Common myeloid progenitor, CD34-positive (primary cell): ENCODE measurements around the gene RUBCNL.

ENCODE experiments used
- CTCF ChIA-PET: fragments of 350-600 bp; sonication (Branson Sonifier 250); formaldehyde crosslinking; loops from one replicate; lab custom pipeline; 2021; ENCODE audit warnings: antibody characterized with exemption; lab: Charles Lee
- POLR2A ChIA-PET: fragments of 350-600 bp; sonication (Branson Sonifier 250); formaldehyde crosslinking; loops from one replicate; lab custom pipeline; 2021; ENCODE audit warnings: antibody characterized with exemption; lab: Charles Lee
- DNase-seq, 3 donors: peaks; one replicate each; pipeline versions ENCODE4 v3.0.0 to v3.0.0-alpha.2; 2013
- H3K27ac ChIP-seq, 2 experiments: 1 replicate in 1 of 2; 2 replicates in 1 of 2; pipeline ENCODE4 v1.7.0; 2013; ENCODE audit warnings: inconsistent platforms in 2 of 2, low read length in 2 of 2, mild to moderate bottlenecking in 2 of 2, low read depth in 1 of 2, moderate library complexity in 1 of 2; ENCODE audit not compliant: severe bottlenecking in 2 of 2, insufficient read depth in 1 of 2, poor library complexity in 1 of 2
- H3K27me3 ChIP-seq, 5 experiments: replicated peaks in 2 of 5; 1 replicate in 3 of 5; 2 replicates in 2 of 5; pipeline versions ENCODE4 v1.6.1 to v1.7.0; 2013; ENCODE audit warnings: low read length in 4 of 5, mild to moderate bottlenecking in 2 of 5, moderate library complexity in 2 of 5, inconsistent platforms in 1 of 5; ENCODE audit not compliant: insufficient read depth in 5 of 5, control insufficient read depth in 4 of 5
- H3K36me3 ChIP-seq, 4 experiments: 1 replicate in 2 of 4; 2 replicates in 2 of 4; pipeline versions ENCODE4 v1.6.1 to v1.7.0; 2013; ENCODE audit warnings: low read length in 3 of 4, control low read depth in 1 of 4, mild to moderate bottlenecking in 1 of 4; ENCODE audit not compliant: control insufficient read depth in 4 of 4, insufficient read depth in 4 of 4
- H3K4me1 ChIP-seq, 4 experiments: 1 replicate in 3 of 4; 2 replicates in 1 of 4; pipeline versions ENCODE4 v1.6.1 to v1.7.1; 2013; ENCODE audit warnings: low read length in 3 of 4, mild to moderate bottlenecking in 3 of 4, control low read depth in 1 of 4, inconsistent platforms in 1 of 4, moderate library complexity in 1 of 4; ENCODE audit not compliant: control insufficient read depth in 4 of 4, insufficient read depth in 4 of 4; ENCODE audit errors: control extremely low read depth in 1 of 4
- H3K4me3 ChIP-seq, 7 experiments: 1 replicate in 4 of 7; 2 replicates in 3 of 7; pipeline versions ENCODE4 v1.5.1 to v1.7.0; 2013; ENCODE audit warnings: mild to moderate bottlenecking in 7 of 7, low read length in 6 of 7, moderate library complexity in 6 of 7, inconsistent platforms in 2 of 7, low read depth in 2 of 7, control low read depth in 1 of 7; ENCODE audit not compliant: insufficient read depth in 4 of 7, control insufficient read depth in 1 of 7; ENCODE audit errors: extremely low read depth in 1 of 7
- H3K9me3 ChIP-seq, 5 experiments: 1 replicate in 4 of 5; 2 replicates in 1 of 5; pipeline versions ENCODE4 v1.6.1 to v1.7.1; 2013; ENCODE audit warnings: low read length in 4 of 5, mild to moderate bottlenecking in 2 of 5, inconsistent platforms in 1 of 5, low read depth in 1 of 5, moderate library complexity in 1 of 5; ENCODE audit not compliant: control insufficient read depth in 4 of 5, insufficient read depth in 2 of 5; ENCODE audit errors: control extremely low read depth in 1 of 5
- WGBS: methylation state at CpG from one replicate; pipeline ENCODE4 v1.1.5; 2013; ENCODE audit not compliant: insufficient coverage; 5-methylcytosine and 5-hydroxymethylcytosine counted together

The RUBCNL gene

DNA sequence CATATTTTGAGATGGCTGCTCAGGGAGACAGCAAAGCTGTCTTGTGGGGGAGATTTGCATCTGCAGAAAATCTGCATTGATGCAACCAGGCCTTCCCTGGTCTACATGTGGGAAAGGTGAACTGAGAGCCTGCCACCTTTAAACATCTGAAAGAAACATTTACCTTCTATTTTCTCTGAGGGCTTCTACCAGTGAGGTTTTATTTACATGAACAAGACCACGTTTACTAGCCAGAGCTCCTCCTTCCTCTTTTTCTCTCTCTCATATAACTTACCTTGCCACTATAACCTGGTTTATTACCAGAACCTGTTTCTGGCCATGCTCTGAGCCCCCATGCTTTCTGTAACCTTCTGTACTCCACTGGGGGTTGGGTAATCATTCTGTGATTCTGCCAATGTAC, 14.4 kb upstream of the RUBCNL start:
- Histone ChIP-seq H3K27ac (no peak overlapping the region), H3K27me3 (no peaks in the 10 kb centered on the region), H3K36me3 (no peaks in the 10 kb centered on the region), H3K4me1 (peaks cover 15 to 47% (median 31%) of the 10 kb centered on the region in 4 experiments), H3K9me3 (peaks cover 0 to 2% (median 0%) of the 10 kb centered on the region in 5 experiments), H3K4me3 (no peak overlapping the region)
- ChIA-PET POLR2A (no interaction called here), CTCF (no interaction called here)
- 0% methylated on average over 1 of the region's 1 CpG for WGBS
- peak in 2 of 3 donors; percentile 49 to 58 for DNase-seq

DNA sequence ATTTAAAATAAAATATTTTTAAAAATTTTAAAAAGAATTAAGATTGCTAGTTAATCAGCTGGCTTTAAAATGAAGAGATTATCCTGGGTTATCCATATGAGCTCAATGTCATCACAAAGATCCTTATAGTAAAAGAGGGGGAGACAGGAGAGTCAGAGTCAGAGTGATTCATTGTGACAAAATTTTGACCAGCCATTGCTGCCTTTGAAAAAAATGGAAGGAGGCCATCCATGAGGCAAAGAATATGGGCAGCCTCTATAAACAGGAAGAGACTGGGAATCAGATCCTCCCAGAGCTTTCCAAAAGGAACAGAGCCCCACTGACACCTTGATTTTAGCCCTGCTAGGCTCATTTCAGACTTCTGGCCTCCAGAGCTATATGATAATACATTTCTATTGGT, 9.3 kb upstream of the RUBCNL start:
- Histone ChIP-seq H3K36me3 (no peaks in the 10 kb centered on the region), H3K27ac (no peak overlapping the region), H3K27me3 (no peaks in the 10 kb centered on the region), H3K4me1 (peaks cover 2 to 15% (median 14%) of the 10 kb centered on the region in 4 experiments), H3K4me3 (no peak overlapping the region), H3K9me3 (no peaks in the 10 kb centered on the region)
- DNase-seq, result no peak
- ChIA-PET POLR2A (no interaction called here), CTCF (no interaction called here)

DNA sequence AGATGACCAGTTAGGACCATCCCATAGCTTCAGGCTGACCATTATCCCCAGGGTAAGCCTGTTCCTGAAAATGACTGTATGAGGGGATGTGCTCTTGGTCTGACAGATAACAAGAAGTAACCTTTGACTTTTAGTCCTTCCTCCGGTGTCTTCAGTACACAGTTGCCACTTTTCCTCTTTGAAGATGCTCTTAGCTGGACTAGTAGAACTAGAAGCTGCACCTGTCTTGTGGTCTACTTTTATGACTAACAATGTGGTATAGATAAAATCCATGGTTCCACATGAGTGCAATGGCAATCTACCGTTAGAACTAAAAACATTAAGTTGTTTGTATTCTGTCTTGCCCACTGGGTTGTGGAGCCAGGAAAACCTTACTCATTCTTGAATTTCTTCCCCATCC, 5.9 kb upstream of the RUBCNL start:
- Histone ChIP-seq H3K36me3 (no peaks in the 10 kb centered on the region), H3K27me3 (peaks cover 0 to 1% (median 0%) of the 10 kb centered on the region in 5 experiments), H3K27ac (no peak overlapping the region), H3K4me3 (no peak overlapping the region), H3K9me3 (no peaks in the 10 kb centered on the region), H3K4me1 (peaks cover 6 to 14% (median 10%) of the 10 kb centered on the region in 4 experiments)
- CTCF ChIA-PET, result no interaction called here
- peak in 1 of 3 donors; percentile 35 for DNase-seq
- 100% methylated on average over 1 of the region's 2 CpGs for WGBS
- POLR2A ChIA-PET, result no interaction called here

DNA sequence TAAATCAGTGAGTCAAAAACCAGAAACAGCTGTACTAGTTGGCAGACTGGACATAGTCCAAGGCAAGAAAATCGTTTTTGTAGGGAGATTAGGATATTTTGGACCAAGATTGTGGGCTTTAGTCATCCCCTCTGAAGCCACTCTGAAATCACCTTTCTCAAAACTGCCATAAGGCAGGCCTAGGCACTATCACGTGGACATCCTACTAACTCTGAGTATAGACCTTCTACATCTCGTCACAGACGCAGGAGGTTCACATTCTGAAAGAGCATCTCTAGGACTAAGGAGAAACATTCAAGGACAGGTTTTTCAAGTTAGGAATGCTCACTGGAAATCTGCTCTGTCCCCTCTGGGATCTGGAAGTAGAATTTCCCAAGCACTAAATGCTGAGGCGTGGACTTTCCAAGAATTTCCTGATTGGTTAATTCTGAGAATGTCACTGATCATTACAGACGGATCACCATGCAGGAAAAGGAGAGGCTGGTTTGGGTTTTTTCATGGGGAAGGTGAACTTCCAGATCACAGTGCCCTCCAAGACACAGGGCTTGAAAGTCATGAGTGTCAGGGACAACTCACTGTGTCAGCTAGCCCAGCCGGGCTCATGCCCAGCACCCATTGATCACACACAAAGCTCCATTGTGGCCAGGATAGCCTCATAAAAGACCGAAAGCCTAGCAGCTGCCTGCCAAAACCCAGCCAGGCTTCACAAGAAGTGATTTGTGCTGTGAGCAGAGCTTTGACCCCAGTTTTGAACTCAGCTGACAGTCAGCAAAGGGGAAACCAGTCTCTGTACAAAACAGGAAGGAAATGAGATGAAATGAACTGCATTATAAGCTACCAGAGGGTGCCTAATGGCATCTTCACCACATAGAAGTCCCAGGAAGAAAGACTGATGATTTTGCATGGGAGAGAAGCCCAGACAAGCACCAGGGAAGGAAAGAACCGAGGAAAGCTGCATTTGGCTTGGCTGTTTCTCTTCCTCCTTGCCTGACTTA, 2.7 kb upstream of the RUBCNL start:
- Histone ChIP-seq H3K4me1 (peaks cover 6 to 31% (median 25%) of the 10 kb centered on the region in 4 experiments), H3K27ac (no peak overlapping the region), H3K27me3 (peaks cover 0 to 31% (median 10%) of the 10 kb centered on the region in 5 experiments), H3K36me3 (no peaks in the 10 kb centered on the region), H3K9me3 (no peaks in the 10 kb centered on the region), H3K4me3 (peak overlapping the region in 1 of 7 experiments; percentile 45)
- POLR2A ChIA-PET, result no interaction called here
- peak in 2 of 3 donors; percentile 75 to 83 for DNase-seq
- WGBS, result 58% methylated on average over 8 of the region's 9 CpGs
- CTCF ChIA-PET, result interaction anchor here (0.7 to 0.9 kb wide), 2 partner anchors 12 to 14 kb away, joined by 3 read pairs; no protein-coding TSS in a partner anchor

DNA sequence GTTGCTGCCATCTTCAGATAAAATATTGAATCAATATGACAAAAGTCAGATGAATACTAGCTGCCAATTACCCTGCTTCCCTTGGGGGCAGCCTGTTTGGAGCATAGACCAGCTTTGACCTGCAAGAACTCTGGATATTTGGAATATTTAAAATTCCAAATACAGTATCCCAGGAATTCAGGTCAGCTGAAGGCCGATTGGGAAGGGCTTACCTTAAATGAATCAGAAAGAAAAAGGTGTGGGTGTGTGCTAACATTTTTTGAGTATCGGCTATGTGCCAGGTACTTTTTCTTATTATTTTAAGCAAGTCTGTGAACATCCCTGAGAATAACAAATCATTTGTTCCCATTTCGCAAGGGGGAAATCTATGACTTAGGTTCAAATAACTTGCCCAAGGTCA, 1.8 kb upstream of the RUBCNL start:
- Histone ChIP-seq H3K27ac (no peak overlapping the region), H3K4me1 (peaks cover 6 to 31% (median 25%) of the 10 kb centered on the region in 4 experiments), H3K9me3 (no peaks in the 10 kb centered on the region), H3K27me3 (peaks cover 0 to 32% (median 10%) of the 10 kb centered on the region in 5 experiments), H3K36me3 (no peaks in the 10 kb centered on the region), H3K4me3 (no peak overlapping the region)
- ChIA-PET POLR2A (no interaction called here), CTCF (interaction anchor here (0.7 to 0.9 kb wide), 2 partner anchors 13 to 14 kb away, joined by 3 read pairs; no protein-coding TSS in a partner anchor)
- DNase-seq, result no peak
- WGBS, result 100% methylated on average over 1 of the region's 3 CpGs

DNA sequence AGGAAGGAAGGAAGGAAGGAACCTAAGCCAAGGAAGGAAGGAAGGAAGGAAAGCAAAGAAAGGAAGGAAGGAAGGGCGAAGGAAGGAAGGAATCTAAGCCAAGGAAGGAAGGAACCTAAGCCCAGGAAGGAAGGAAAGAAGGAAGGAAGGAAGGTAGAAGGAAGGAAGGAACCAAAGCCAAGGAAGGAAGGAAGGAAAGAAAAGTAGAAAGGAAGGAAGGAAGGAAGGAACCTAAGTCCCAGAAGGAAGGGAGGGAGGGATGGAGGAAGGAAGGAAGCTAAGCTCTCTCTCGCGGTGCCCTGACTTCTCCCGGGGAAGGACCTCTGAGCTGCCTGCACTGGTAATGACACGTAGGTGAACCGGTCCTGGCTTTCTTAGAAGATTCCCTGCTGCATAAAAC, 1.3 kb upstream of the RUBCNL start:
- peaks cover 6 to 37% (median 29%) of the 10 kb centered on the region in 4 experiments for H3K4me1 ChIP-seq
- CTCF ChIA-PET, result interaction anchor here (0.9 to 1.6 kb wide), 2 partner anchors 13 to 34 kb away, joined by 3 to 5 read pairs; no protein-coding TSS in a partner anchor
- POLR2A ChIA-PET, result no interaction called here
- 90% methylated on average over 6 of the region's 6 CpGs for WGBS
- no peaks in the 10 kb centered on the region for H3K36me3 ChIP-seq
- no peaks in the 10 kb centered on the region for H3K9me3 ChIP-seq
- peaks cover 0 to 32% (median 10%) of the 10 kb centered on the region in 5 experiments for H3K27me3 ChIP-seq
- no peak for DNase-seq
- no peak overlapping the region for H3K4me3 ChIP-seq
- H3K27ac ChIP-seq, result no peak overlapping the region
